Keratinocyte (primary cell): ENCODE data around the gene CPEB3.

Experiments used
- CTCF ChIP-seq, 3 experiments: IDR thresholded peaks in 1 of 3; conservative IDR thresholded peaks in 1 of 3; optimal IDR thresholded peaks in 1 of 3; 2 replicates in 2 of 3; 3 replicates in 1 of 3; pipeline versions ENCODE3 to v1.5.1; 2011; ENCODE audit warnings: low read length in 3 of 3, mild to moderate bottlenecking in 3 of 3, moderate library complexity in 2 of 3, control low read depth in 1 of 3, inconsistent platforms in 1 of 3; ENCODE audit not compliant: insufficient read depth in 2 of 3; ENCODE audit errors: extremely low read depth in 1 of 3
- EZH2 ChIP-seq: IDR thresholded peaks from one replicate; pipeline ENCODE4 v1.6.1; 2012; ENCODE audit warnings: inconsistent platforms, mild to moderate bottlenecking, low read length, moderate library complexity

GRCh38 chr10:92244796-92245195 lies 46.1 kb downstream of the CPEB3 start:
- TF ChIP-seq CTCF (optimal IDR thresholded peaks at IDR 0.05 in 1 of 3, IDR thresholded peaks at IDR 0.05 in 1 of 3, conservative IDR thresholded peaks at IDR 0.05 in 1 of 3; ENCODE audit: extremely low read depth in 1 of 3, insufficient read depth in 2 of 3, low read length in 3 of 3) (no peak), EZH2 (no peak)
